WTC11 (cell line): ENCODE data around the gene NAV2. TPM values are rescaled to one million over a fixed set of nuclear protein-coding genes. Genes with fewer than 3 reads are reported as not detected.
A peak's percentile ranks its signal among the peaks of the same experiment; 100 is the strongest.

Experiments
- ATAC-seq: fragments of 200-7000 bp; cut with Tn5 transposase; 2 replicates; pipeline ENCODE4 v1.10.0; 2021; ENCODE audit warnings: mild to moderate bottlenecking, moderate library complexity
- CTCF ChIA-PET: fragments of 300-600 bp; sonication (Branson Sonifier 250); formaldehyde crosslinking; loops from one replicate; lab custom pipeline; 2021; ENCODE audit warnings: antibody characterized with exemption; lab: Charles Lee
- POLR2A ChIA-PET: fragments of 350-600 bp; sonication (Branson Sonifier 250); formaldehyde crosslinking; loops from one replicate; lab custom pipeline; 2021; ENCODE audit warnings: antibody characterized with exemption; lab: Charles Lee
- DNase-seq: peaks from one replicate; pipeline ENCODE4 v3.0.0; 2021; ENCODE audit warnings: low spot score
- H3K27ac Mint-ChIP-seq: 2 replicates; pipeline ENCODE4 v1.8.0; 2021; ENCODE audit warnings: mixed read lengths
- H3K27me3 Mint-ChIP-seq: 2 replicates; pipeline ENCODE4 v1.8.0; 2021; ENCODE audit warnings: low read depth, mild to moderate bottlenecking, moderate library complexity, mixed read lengths
- H3K36me3 Mint-ChIP-seq: 2 replicates; pipeline ENCODE4 v1.8.0; 2021; ENCODE audit warnings: mixed read lengths
- H3K4me1 Mint-ChIP-seq: 2 replicates; pipeline ENCODE4 v1.8.0; 2022; ENCODE audit warnings: mixed read lengths
- H3K4me3 Mint-ChIP-seq: 2 replicates; pipeline ENCODE4 v1.8.0; 2021; ENCODE audit warnings: mild to moderate bottlenecking, moderate library complexity, mixed read lengths
- H3K9me3 Mint-ChIP-seq: 2 replicates; pipeline ENCODE4 v1.8.0; 2021; ENCODE audit warnings: mixed read lengths
- AR ChIP-seq: fragments of 250-450 bp; sonication (Bioruptor Pico); IDR thresholded peaks from 2 replicates; pipeline ENCODE4 v1.9.0; 2021; ENCODE audit warnings: mild to moderate bottlenecking
- ATF1 ChIP-seq: sonication (generic); formaldehyde crosslinking; IDR thresholded peaks from 2 replicates; pipeline ENCODE4 v1.8.1; 2023; ENCODE audit warnings: mild to moderate bottlenecking, moderate library complexity, missing genetic modification reagents
- ATF6 ChIP-seq: sonication (generic); formaldehyde crosslinking; IDR thresholded peaks from 2 replicates; pipeline ENCODE4 v1.8.1; 2023; ENCODE audit warnings: mild to moderate bottlenecking, missing genetic modification reagents
- CDX4 ChIP-seq: fragments of 250-450 bp; sonication (Bioruptor Pico); IDR thresholded peaks from 2 replicates; pipeline ENCODE4 v1.9.0; 2021; ENCODE audit warnings: moderate library complexity, mild to moderate bottlenecking, inconsistent platforms, borderline replicate concordance
- E2F4 ChIP-seq: sonication (generic); formaldehyde crosslinking; IDR thresholded peaks from 2 replicates; pipeline ENCODE4 v1.8.1; 2022; ENCODE audit warnings: low read depth, mild to moderate bottlenecking, moderate library complexity, missing genetic modification reagents, borderline replicate concordance
- ERG ChIP-seq: fragments of 250-450 bp; sonication (Bioruptor Pico); IDR thresholded peaks from 2 replicates; pipeline ENCODE4 v1.8.0; 2021; ENCODE audit warnings: mild to moderate bottlenecking
- ETV6 ChIP-seq: sonication (generic); formaldehyde crosslinking; IDR thresholded peaks from 2 replicates; pipeline ENCODE4 v1.8.1; 2022; ENCODE audit warnings: mild to moderate bottlenecking, missing genetic modification reagents
- FOXJ3 ChIP-seq: sonication (generic); formaldehyde crosslinking; IDR thresholded peaks from 2 replicates; pipeline ENCODE4 v1.9.0; 2021; ENCODE audit warnings: missing genetic modification reagents, mild to moderate bottlenecking, borderline replicate concordance
- FOXK1 ChIP-seq: sonication (generic); formaldehyde crosslinking; IDR thresholded peaks from 2 replicates; pipeline ENCODE4 v1.8.0; 2022; ENCODE audit warnings: mild to moderate bottlenecking, moderate library complexity, missing genetic modification reagents
- FOXP4 ChIP-seq: sonication (generic); formaldehyde crosslinking; IDR thresholded peaks from 2 replicates; pipeline ENCODE4 v1.8.0; 2022; ENCODE audit warnings: mild to moderate bottlenecking, missing genetic modification reagents
- HMGA2 ChIP-seq: fragments of 250-450 bp; sonication (Bioruptor Pico); IDR thresholded peaks from 2 replicates; pipeline ENCODE4 v1.4.0; 2021; ENCODE audit warnings: mild to moderate bottlenecking, moderate library complexity
- IRF2 ChIP-seq: sonication (generic); formaldehyde crosslinking; IDR thresholded peaks from 2 replicates; pipeline ENCODE4 v1.8.0; 2022; ENCODE audit warnings: low read depth, missing genetic modification reagents, borderline replicate concordance
- JUN ChIP-seq: sonication (generic); formaldehyde crosslinking; IDR thresholded peaks from 2 replicates; pipeline ENCODE4 v1.8.0; 2023; ENCODE audit warnings: mild to moderate bottlenecking, missing genetic modification reagents
- KAT7 ChIP-seq: sonication (generic); formaldehyde crosslinking; IDR thresholded peaks from 2 replicates; pipeline ENCODE4 v1.8.1; 2023; ENCODE audit warnings: missing genetic modification reagents, mild to moderate bottlenecking, borderline replicate concordance
- MLX ChIP-seq: sonication (generic); formaldehyde crosslinking; IDR thresholded peaks from 2 replicates; pipeline ENCODE4 v1.8.1; 2023; ENCODE audit warnings: mild to moderate bottlenecking, missing genetic modification reagents, moderate library complexity
- MXD4 ChIP-seq: fragments of 250-450 bp; sonication (Bioruptor Pico); IDR thresholded peaks from 2 replicates; pipeline ENCODE4 v1.8.0; 2021; ENCODE audit warnings: mild to moderate bottlenecking, moderate library complexity, borderline replicate concordance
- NFATC4 ChIP-seq: fragments of 250-450 bp; sonication (Bioruptor Pico); IDR thresholded peaks from 2 replicates; pipeline ENCODE4 v1.9.0; 2021; ENCODE audit warnings: mild to moderate bottlenecking
- NFE2L1 ChIP-seq: sonication (generic); formaldehyde crosslinking; IDR thresholded peaks from 2 replicates; pipeline ENCODE4 v1.8.1; 2023; ENCODE audit warnings: missing genetic modification reagents
- TEAD1 ChIP-seq: sonication (generic); formaldehyde crosslinking; IDR thresholded peaks from 2 replicates; pipeline ENCODE4 v1.8.0; 2022; ENCODE audit warnings: mild to moderate bottlenecking, missing genetic modification reagents
- USF2 ChIP-seq: sonication (generic); formaldehyde crosslinking; IDR thresholded peaks from 2 replicates; pipeline ENCODE4 v1.8.1; 2023; ENCODE audit warnings: mild to moderate bottlenecking, missing genetic modification reagents, moderate library complexity
- ZBTB21 ChIP-seq: sonication (generic); formaldehyde crosslinking; IDR thresholded peaks from 2 replicates; pipeline ENCODE4 v1.8.1; 2023; ENCODE audit warnings: mild to moderate bottlenecking, missing genetic modification reagents, borderline replicate concordance
- ZNF219 ChIP-seq: sonication (generic); formaldehyde crosslinking; IDR thresholded peaks from 2 replicates; pipeline ENCODE4 v1.8.0; 2023; ENCODE audit warnings: missing genetic modification reagents, mild to moderate bottlenecking, borderline replicate concordance
- ZNF317 ChIP-seq: sonication (generic); formaldehyde crosslinking; IDR thresholded peaks from 2 replicates; pipeline ENCODE4 v1.8.1; 2023; ENCODE audit warnings: low read depth, mild to moderate bottlenecking, moderate library complexity, missing genetic modification reagents, borderline replicate concordance
- total RNA-seq: library from RNA; stranded (reverse); gene quantifications from 3 replicates; pipeline ENCODE4 v1.2.3, GENCODE V29; 2021

Gene NAV2
- total RNA-seq, 1 experiment from 2014 or later = 42.8 TPM

- TF ChIP-seq MXD4 (no peak), HMGA2 (CRISPR knock-in tag) (no peak), TEAD1 (CRISPR knock-in tag) (no peak), USF2 (CRISPR knock-in tag) (no peak), FOXP4 (CRISPR knock-in tag) (no peak), ZNF219 (CRISPR knock-in tag) (no peak), ERG (CRISPR knock-in tag) (no peak), FOXJ3 (CRISPR knock-in tag) (no peak), MLX (CRISPR knock-in tag) (no peak)
Observed at GRCh38 chr11:20023082-20023426, 310.4 kb downstream of the NAV2 start (continued).

- no peak for DNase-seq
- H3K36me3 Mint-ChIP-seq = no peaks in the 10 kb centered on the region
- TF ChIP-seq NFATC4 (CRISPR knock-in tag) = no peak
- no peak for TF ChIP-seq ETV6 (CRISPR knock-in tag)
- no peak for TF ChIP-seq ZNF317 (CRISPR knock-in tag)
- TF ChIP-seq ZNF219 (CRISPR knock-in tag) = no peak
- no peak for TF ChIP-seq AR (CRISPR knock-in tag)
- no peak for TF ChIP-seq CDX4
- TF ChIP-seq NFE2L1 (CRISPR knock-in tag) = no peak
- TF ChIP-seq JUN (CRISPR knock-in tag) = no peak
- no peak for TF ChIP-seq KAT7 (CRISPR knock-in tag)
- TF ChIP-seq ATF6 (CRISPR knock-in tag) = no peak
- TF ChIP-seq E2F4 = no peak
- no peak for TF ChIP-seq ATF1 (CRISPR knock-in tag)
- TF ChIP-seq IRF2 (CRISPR knock-in tag) = no peak
- no peak for TF ChIP-seq ZBTB21 (CRISPR knock-in tag)
- no peak for TF ChIP-seq FOXK1 (CRISPR knock-in tag)
- TF ChIP-seq, all 79 proteins: peak for 0
- peaks cover 7% of the 10 kb centered on the region; the same call in 1 of the 2 replicates for H3K27me3 Mint-ChIP-seq
- ChIA-PET CTCF (interaction anchor here (0.5 to 5.2 kb wide), 11 partner anchors 10 to 134 kb away, joined by 3 to 35 read pairs (median 3); no protein-coding TSS in a partner anchor), POLR2A (interaction anchor here (0.6 to 1.3 kb wide), 5 partner anchors 11 to 89 kb away, joined by 3 to 6 read pairs (median 3); no protein-coding TSS in a partner anchor)
- ATAC-seq = no peak
- H3K27ac Mint-ChIP-seq = peak overlapping the region; percentile 95
- H3K4me1 Mint-ChIP-seq = peaks cover 57% of the 10 kb centered on the region
- H3K9me3 Mint-ChIP-seq = no peaks in the 10 kb centered on the region
- peak overlapping the region; percentile 72 for H3K4me3 Mint-ChIP-seq
Observed at GRCh38 chr11:20024172-20024935, 311.7 kb downstream of the NAV2 start.
